Endodermal cell (in vitro differentiated cells): ENCODE measurements around the gene FASTKD1. TPM values are rescaled to one million over a fixed set of nuclear protein-coding genes. Genes with fewer than 3 reads are reported as not detected.

Source experiments
- DNase-seq: peaks from one replicate; pipeline ENCODE4 v3.0.0-alpha.2; 2017
- H3K27ac ChIP-seq: 2 replicates; pipeline ENCODE4 v1.5.1; 2013; ENCODE audit warnings: mild to moderate bottlenecking, low read depth, low read length, moderate library complexity
- H3K27me3 ChIP-seq: 2 replicates; pipeline ENCODE4 v1.6.1; 2013; ENCODE audit warnings: mild to moderate bottlenecking, low read length, moderate library complexity; ENCODE audit not compliant: insufficient read depth, control insufficient read depth, poor library complexity, severe bottlenecking
- H3K36me3 ChIP-seq: 2 replicates; pipeline ENCODE4 v1.7.0; 2013; ENCODE audit warnings: mild to moderate bottlenecking, low read length, moderate library complexity; ENCODE audit not compliant: control insufficient read depth, insufficient read depth
- H3K4me1 ChIP-seq: one replicate; pipeline ENCODE4 v1.7.0; 2013; ENCODE audit warnings: low read length; ENCODE audit not compliant: control insufficient read depth, insufficient read depth
- H3K4me3 ChIP-seq: 2 replicates; pipeline ENCODE4 v1.5.1; 2013; ENCODE audit warnings: mild to moderate bottlenecking, low read length, moderate library complexity
- H3K9ac ChIP-seq: 2 replicates; pipeline ENCODE4 v1.6.1; 2013; ENCODE audit warnings: mild to moderate bottlenecking, low read length, moderate library complexity; ENCODE audit not compliant: poor library complexity, severe bottlenecking; ENCODE audit errors: extremely low read depth
- H3K9me3 ChIP-seq: 2 replicates; pipeline ENCODE4 v1.6.1; 2013; ENCODE audit warnings: mild to moderate bottlenecking, low read length, moderate library complexity; ENCODE audit not compliant: control insufficient read depth
- H3K27ac Mint-ChIP-seq: 2 replicates; pipeline ENCODE4 v1.8.0; 2020; ENCODE audit warnings: mixed read lengths
- H3K27me3 Mint-ChIP-seq: 2 replicates; pipeline ENCODE4 v1.8.0; 2021; ENCODE audit warnings: mild to moderate bottlenecking, mixed read lengths; ENCODE audit not compliant: insufficient read depth
- H3K36me3 Mint-ChIP-seq: 2 replicates; pipeline ENCODE4 v1.8.0; 2020; ENCODE audit warnings: low read depth, mixed read lengths
- H3K4me1 Mint-ChIP-seq: 2 replicates; pipeline ENCODE4 v1.8.0; 2020; ENCODE audit warnings: mixed read lengths
- H3K4me3 Mint-ChIP-seq: 2 replicates; pipeline ENCODE4 v1.8.0; 2020; ENCODE audit warnings: mild to moderate bottlenecking, moderate library complexity, mixed read lengths
- H3K9me3 Mint-ChIP-seq: 2 replicates; pipeline ENCODE4 v1.8.0; 2020; ENCODE audit warnings: mild to moderate bottlenecking, mixed read lengths
- WGBS, 2 experiments: methylation state at CpG; one replicate each; pipeline versions ENCODE4 v1.1.5 to v1.1.7; 2013; ENCODE audit warnings: missing lambda C conversion rate in 2 of 2, mixed read lengths in 1 of 2; ENCODE audit not compliant: insufficient coverage in 1 of 2, insufficient read length in 1 of 2; 5-methylcytosine and 5-hydroxymethylcytosine counted together
- total RNA-seq, 2 donors: library from RNA; stranded (reverse); fragmentation: NEBNext Ultra II Directional in 1 of 2; extraction: Animal tissue kit (Norgen Biotek cat#: 25700) in 1 of 2; gene quantifications; 2 replicates in 1 of 2; 3 replicates in 1 of 2; pipeline ENCODE4 v1.2.1, GENCODE V29; 2021
- TF ChIP-seq, protein P1 (sequence below): fragments of 200-600 bp; sonication (generic); conservative IDR thresholded peaks from 2 replicates; pipeline ENCODE4 v1.5.0; 2021; ENCODE audit warnings: antibody characterized with exemption, mild to moderate bottlenecking

Gene FASTKD1
- total RNA-seq, 2 donors from 2014 or later, result 45.2 to 56.0 TPM

DNA sequence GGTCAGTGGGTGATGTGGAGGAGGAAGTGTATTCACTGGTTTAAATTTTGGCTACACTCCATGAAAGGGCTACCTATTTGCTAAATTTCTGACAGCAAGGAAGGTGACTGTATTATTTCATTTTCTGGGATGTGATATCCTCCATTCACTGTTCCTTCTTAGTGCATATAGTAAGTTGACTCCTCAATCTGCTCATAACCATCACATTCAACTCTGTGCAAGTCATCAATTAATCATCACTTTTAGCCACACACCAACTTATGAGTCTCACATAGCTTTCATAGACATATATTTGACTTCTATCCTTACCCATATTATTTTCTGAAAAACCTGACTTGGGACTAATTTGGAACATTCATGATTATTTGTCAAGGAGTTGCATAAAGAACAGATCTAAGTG lies 47.2 kb downstream of the FASTKD1 start:
- Histone ChIP-seq H3K36me3 (peaks cover 20% of the 10 kb centered on the region), H3K9ac (no peak overlapping the region), H3K4me3 (no peak overlapping the region), H3K27me3 (no peaks in the 10 kb centered on the region), H3K4me1 (no peaks in the 10 kb centered on the region), H3K27ac (no peak overlapping the region), H3K9me3 (no peaks in the 10 kb centered on the region)
- Mint-ChIP-seq H3K27me3 (no peaks in the 10 kb centered on the region), H3K27ac (no peak overlapping the region), H3K4me1 (peaks cover 10% of the 10 kb centered on the region), H3K9me3 (no peaks in the 10 kb centered on the region), H3K36me3 (peaks cover 10% of the 10 kb centered on the region), H3K4me3 (no peak overlapping the region)
- DNase-seq, result no peak
- TF ChIP-seq, protein P1, sequence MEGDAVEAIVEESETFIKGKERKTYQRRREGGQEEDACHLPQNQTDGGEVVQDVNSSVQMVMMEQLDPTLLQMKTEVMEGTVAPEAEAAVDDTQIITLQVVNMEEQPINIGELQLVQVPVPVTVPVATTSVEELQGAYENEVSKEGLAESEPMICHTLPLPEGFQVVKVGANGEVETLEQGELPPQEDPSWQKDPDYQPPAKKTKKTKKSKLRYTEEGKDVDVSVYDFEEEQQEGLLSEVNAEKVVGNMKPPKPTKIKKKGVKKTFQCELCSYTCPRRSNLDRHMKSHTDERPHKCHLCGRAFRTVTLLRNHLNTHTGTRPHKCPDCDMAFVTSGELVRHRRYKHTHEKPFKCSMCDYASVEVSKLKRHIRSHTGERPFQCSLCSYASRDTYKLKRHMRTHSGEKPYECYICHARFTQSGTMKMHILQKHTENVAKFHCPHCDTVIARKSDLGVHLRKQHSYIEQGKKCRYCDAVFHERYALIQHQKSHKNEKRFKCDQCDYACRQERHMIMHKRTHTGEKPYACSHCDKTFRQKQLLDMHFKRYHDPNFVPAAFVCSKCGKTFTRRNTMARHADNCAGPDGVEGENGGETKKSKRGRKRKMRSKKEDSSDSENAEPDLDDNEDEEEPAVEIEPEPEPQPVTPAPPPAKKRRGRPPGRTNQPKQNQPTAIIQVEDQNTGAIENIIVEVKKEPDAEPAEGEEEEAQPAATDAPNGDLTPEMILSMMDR, result no peak

- Histone ChIP-seq H3K27ac (no peak overlapping the region), H3K4me3 (no peak overlapping the region), H3K9ac (no peak overlapping the region), H3K27me3 (no peaks in the 10 kb centered on the region), H3K36me3 (peaks cover 15% of the 10 kb centered on the region), H3K9me3 (no peaks in the 10 kb centered on the region), H3K4me1 (no peaks in the 10 kb centered on the region)
- peaks cover 10% of the 10 kb centered on the region for H3K4me1 Mint-ChIP-seq
- no peak overlapping the region for H3K27ac Mint-ChIP-seq
- no peaks in the 10 kb centered on the region for H3K27me3 Mint-ChIP-seq
- TF ChIP-seq, protein P1, result no peak
- no peaks in the 10 kb centered on the region for H3K9me3 Mint-ChIP-seq
- 89% methylated on average over 2 of the region's 2 CpGs; no CpG with 5 or more reads in 1 of the 2 experiments for WGBS, 2 experiments
- H3K36me3 Mint-ChIP-seq, result peaks cover 10% of the 10 kb centered on the region
- no peak for DNase-seq
- H3K4me3 Mint-ChIP-seq, result no peak overlapping the region
Observed at GRCh38 chr2:169525434-169525833, 48.2 kb downstream of the FASTKD1 start.

- H3K27me3 Mint-ChIP-seq, result no peaks in the 10 kb centered on the region
- no peaks in the 10 kb centered on the region for H3K4me1 ChIP-seq
- H3K36me3 ChIP-seq, result peaks cover 5% of the 10 kb centered on the region
- H3K4me3 ChIP-seq, result no peak overlapping the region
- no peak for DNase-seq
- TF ChIP-seq, protein P1, result no peak
- peaks cover 10% of the 10 kb centered on the region for H3K4me1 Mint-ChIP-seq
- H3K27me3 ChIP-seq, result no peaks in the 10 kb centered on the region
- H3K27ac ChIP-seq, result no peak overlapping the region
- H3K4me3 Mint-ChIP-seq, result no peak overlapping the region
- H3K9me3 Mint-ChIP-seq, result no peaks in the 10 kb centered on the region
- H3K9me3 ChIP-seq, result no peaks in the 10 kb centered on the region
- whole genome bisulfite sequencing, 2 experiments, result 65% methylated on average over 4 of the region's 5 CpGs; no CpG with 5 or more reads in 1 of the 2 experiments
- H3K27ac Mint-ChIP-seq, result no peak overlapping the region
- H3K36me3 Mint-ChIP-seq, result no peaks in the 10 kb centered on the region
- H3K9ac ChIP-seq, result no peak overlapping the region
Observed at GRCh38 chr2:169523681-169524080, 50.0 kb downstream of the FASTKD1 start.
